HG02623 (cell line): Measurements from ENCODE around the gene GPATCH8.
"Not testable (repeated sequence)": the region's sequence is repeated elsewhere in the genome, so short reads cannot be mapped to it uniquely, and the experiment has no call there.

Experiments
- ATAC-seq: cut with Tn5 transposase; IDR thresholded peaks from one replicate; pipeline ENCODE4 v1.9.1; 2021; ENCODE audit warnings: moderate library complexity; ENCODE audit not compliant: unreplicated experiment

The GPATCH8 gene

DNA sequence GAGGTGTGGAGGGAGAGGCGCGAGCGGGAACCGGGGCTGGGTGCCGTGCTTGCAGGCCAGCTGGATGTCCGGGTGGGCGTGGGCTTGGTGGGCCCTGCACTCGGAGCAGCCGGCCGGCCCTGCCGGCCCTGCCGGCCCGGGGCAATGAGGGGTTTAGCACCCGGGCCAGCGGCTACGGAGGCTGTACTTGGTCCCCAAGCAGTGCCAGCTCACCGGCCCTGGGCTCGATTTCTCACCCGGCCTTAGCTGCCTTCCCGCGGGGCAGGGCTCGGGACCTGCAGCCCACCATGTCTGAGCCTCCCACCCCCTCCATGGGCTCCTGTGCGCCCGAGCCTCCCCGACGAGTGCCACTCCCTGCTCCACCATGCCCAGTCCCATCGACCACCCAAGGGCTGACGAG, 24.7 kb upstream of the GPATCH8 start:
- no peak for ATAC-seq

DNA sequence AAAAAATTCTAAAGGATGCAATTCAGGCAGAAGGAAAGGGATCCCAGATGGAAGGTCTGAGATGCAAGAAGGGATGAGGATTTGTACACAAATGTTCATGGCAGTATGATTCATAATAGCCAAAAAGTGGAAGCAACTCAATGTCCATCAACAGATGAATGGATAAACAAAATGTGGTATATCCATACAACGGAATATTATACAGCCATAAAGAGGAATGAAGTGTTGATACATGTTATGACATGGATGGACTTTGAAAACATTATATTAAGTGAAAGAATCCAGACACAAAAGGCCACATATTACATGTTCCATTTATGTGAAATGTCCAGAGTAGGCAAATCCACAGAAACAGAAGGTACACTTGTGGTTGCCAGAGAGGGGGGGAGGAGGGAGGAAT, 23.9 kb upstream of the GPATCH8 start:
- ATAC-seq, result no peak

DNA sequence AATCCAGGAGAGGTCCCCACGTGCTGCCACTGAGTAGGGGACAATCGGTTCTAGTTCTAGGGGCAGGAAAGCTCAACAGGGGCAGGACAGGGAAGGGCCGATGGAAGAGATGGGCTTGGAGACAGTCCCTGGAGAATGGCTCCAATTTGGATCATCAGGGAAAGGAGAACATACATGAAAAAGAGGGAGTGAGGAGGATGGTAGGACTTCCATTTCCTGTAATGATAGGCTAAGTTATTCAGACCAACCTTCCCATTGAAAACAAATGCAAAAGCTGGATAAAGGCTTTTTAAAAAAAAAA, 20.4 kb upstream of the GPATCH8 start:
- no peak for ATAC-seq

DNA sequence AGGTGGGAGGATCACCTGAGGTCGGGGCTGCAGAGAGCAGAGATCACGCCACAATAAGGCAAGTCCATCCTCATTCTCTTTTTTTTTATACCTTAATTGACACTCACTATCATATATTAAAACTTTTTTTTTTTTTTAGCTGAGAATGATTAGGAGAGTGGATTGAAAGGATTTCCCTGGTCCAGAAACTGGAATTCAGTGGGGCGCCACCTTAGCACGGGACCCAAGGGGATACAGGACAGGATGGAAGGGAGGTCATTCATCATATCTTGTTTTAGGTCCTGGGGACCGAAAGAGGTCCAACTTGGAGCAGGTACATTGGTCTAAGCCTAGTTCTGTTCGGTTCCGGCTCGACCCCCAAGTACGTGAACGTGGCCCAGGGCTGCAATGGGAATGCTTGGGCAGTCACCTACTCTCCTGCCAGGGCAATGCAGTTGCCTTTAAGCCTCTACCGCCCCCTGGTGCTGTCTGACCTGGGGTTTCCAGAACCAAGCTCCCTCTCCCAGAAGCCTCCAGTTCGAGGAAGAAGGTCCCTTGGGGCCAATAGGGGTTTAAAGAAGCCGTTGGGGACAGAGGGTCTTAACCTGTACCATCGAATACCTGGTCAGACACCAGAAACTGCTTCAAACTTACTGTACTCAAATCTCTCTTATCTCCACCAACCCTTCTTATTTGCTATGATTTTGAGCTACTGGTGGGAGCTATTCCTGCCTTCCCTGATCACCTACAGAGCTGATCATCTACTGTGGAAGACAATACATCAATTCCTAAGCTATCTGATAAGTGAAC, 19.9 kb upstream of the GPATCH8 start:
- ATAC-seq, result no peak

DNA sequence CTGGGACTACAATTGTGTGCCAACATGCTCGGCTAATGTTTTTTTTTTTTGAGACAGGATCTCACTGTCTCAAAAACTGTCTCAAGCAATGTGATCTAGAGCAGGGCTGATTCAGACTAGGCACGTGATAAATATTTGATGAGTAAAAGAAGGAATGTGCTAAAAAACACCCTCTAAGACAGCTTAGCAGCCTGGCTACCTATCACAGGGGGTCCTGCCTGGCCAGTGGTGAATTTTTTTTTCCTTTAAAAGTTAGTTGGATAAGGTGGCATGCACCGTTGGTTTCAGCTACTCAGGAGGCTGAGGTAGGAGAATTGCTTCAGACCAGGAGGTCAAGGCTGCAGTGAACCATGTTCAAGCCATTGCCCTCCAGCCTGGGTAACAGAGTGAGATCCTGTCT, 14.8 kb upstream of the GPATCH8 start:
- ATAC-seq, result no peak

DNA sequence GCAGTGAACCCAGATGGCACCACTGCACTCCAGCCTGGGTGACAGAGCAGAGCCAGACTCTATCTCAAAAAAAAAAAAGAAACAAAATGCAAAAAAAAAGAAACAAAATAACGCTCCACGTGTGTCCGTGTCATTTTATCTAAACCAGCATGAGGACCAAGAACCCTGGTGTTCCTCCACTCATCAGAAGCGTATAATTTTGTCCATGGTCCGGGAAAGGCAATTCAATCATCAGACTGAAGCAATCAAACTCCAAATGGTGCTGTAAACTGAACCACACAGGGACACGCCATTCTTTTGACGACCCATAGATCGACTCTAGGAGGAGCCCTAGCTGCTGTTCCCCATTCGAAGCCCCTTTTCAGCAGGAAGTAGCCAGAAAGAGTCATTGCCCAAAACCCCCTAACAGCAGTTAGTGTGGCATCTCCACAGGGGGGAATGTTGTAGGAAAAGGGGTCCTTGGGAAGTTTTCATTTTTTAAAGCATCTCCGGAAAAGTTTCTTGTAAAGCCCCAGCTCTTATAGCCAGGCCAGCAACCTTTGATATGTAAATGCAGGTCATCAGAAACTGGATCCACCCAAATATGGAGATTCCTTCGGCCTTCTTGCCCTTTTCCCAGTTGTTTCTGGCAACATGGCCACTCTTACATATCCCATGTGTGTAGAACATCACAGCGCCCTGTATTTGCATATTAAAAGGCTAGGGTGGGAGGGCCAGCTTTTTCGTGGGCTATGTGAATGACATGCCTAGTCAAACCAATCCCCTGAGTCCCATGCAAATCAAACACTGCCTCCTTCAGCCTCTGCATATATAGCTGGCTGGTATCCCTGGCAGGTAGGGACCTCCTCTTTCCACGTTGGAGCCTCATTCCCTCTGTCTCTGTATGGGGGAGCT, 8.3 kb upstream of the GPATCH8 start:
- not testable (repeated sequence) for ATAC-seq

DNA sequence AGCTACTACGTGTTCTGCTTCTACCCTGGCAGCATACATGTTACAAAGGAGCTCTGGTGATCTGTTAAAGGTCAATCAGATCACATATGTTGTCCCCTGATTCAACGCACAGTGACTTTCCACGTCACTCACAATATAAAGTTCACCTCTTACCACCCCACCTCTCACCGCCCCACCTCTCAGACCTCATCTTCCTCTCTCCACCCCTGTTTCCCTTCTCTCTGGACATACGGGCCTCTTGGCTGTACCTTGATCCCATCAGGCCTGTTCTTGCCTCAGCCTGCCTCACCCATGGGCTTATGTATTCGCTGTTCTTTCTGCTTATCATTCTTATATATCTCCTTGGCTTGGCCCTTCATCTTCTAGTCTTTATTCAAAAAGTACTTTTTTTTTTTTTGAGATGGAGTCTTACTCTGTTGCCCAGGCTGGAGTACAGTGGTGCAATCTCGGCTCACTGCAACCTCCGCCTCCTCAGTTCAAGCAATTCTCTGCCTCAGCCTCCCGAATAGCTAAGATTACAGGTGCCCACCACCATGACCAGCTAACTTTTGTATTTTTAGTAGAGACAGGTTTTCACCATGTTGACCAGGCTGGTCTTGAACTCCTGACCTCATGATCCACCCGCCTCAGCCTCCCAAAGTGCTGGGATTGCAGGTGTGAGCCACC, 3.9 kb upstream of the GPATCH8 start:
- not testable (repeated sequence) for ATAC-seq

DNA sequence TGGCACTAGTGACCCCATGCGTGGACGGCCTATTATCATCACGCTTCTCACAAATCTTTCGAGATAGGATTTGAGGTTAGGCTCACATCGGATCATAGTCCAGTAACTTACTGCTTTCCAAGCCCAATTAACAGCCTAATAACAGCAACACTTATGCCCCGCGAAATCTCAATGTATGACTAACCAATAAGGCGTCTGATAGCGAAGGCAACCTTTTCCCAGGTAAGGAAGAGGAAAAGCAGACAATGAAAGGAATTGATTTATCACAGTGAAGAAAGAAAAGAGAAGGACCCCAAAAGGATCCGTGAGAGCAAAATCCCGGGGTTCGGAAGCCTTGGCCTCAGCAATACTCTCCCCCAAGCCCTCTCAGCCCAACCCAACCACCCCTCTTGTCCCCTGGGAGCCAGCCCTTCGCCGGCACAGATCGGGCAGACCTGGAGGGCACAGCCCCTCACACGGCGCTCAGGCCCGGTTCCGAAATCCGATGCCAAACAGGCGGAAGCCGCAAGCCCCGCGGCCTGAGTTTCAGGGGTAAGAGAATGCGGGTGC, 534 bp downstream of the GPATCH8 start:
- peak; percentile 10 for ATAC-seq

DNA sequence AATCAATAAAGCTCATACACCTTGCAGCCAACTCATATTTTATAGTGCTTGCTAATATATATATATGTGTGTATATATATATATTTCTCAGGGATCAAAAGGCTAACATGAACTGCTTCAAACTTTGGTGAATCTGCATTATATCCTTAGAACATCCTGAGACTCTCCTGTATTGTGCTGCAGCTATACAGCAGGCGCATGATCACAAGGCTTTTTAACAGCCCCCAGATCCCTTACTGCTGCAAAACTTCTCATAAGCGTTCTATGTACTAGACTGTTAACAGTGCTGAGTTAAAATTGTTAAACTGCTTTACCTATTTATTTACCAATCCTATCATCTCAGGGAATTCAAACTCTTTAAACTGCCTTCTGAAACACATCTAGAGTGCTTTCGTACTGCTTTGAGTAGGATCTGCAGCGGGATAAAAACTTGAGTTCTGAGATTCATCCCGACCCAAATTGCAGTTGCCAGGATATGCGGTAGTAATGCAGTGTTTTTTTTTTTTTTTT, 1.3 kb downstream of the GPATCH8 start:
- ATAC-seq, result no peak

DNA sequence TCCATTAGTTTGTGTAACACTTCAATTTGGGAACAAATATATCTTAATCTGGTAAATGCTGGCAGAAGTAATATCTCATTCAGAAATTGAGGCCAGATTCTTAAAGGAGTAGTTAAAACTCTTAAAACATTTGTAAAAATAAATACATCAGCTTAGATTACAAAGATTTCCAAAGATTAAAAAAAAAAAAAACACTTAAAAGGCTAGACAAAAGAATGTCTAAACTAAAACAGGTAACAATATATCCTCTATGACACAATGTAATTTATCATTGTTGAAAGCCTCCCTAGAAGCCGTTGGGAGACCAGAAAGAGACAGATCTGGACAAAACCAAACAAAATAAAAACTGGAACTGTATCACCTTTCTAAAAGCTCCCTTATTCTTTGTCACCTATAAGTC, 3.5 kb downstream of the GPATCH8 start:
- ATAC-seq, result no peak

DNA sequence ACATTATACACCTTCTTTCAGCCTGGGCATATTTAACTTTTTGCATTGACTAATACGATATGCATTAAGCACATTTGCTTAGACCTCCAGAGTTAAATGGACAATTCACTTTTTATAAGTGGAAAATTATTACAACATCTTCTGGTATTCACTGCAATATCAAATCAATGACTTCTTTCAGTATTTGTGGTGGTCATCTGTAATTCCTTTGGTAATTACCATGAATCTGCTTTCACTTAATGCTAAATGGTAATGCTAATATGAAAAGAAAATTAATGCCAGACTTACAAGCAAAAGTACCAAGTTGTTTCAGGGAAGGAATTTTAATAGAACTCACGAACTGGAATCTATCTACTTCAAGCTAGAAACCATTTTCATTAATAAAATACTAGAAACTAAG, 6.4 kb downstream of the GPATCH8 start:
- no peak for ATAC-seq

DNA sequence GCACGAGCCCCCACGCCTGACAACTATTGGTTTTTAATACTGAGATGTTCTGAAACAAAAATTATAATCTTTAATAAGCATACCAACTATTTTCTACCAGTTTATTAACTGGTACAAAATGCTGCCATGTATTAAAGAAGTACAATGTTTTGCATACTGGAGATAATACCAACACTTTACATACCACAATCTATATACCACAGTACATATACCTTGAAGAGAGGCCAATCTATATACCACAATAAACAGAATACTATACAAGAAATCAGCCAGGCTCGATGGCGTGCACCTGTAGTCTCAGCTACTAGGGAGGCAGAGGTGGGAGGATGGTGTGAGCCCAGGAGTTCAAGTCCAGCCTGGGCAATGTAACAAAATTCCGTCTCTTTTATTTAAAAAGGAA, 9.9 kb downstream of the GPATCH8 start:
- no peak for ATAC-seq

DNA sequence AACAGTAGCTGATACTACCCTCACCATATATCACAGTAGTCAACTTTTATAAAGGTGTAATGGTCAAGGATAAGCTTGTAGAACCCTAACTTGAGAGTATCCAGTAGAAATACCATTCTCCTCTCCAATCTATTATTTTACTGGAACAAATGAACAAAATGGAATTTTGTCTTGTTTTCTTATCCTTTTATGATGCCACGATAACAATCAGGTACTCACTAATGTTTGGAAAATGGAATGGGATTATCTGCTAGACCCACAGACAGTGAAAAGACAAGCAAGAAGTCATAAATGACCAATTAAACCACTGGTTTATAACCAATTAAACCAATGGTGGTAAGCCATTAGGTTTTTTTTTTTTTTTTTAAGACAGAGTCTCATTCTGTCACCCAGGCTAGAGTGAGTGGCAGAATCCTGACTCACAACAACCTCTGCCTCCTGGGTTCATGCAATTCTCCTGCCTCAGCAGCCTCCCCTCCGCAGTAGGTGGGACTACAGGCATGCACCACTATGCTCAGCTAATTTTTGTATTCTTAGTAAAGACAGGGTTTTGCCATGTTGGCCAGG, 10.4 kb downstream of the GPATCH8 start:
- ATAC-seq, result no peak

DNA sequence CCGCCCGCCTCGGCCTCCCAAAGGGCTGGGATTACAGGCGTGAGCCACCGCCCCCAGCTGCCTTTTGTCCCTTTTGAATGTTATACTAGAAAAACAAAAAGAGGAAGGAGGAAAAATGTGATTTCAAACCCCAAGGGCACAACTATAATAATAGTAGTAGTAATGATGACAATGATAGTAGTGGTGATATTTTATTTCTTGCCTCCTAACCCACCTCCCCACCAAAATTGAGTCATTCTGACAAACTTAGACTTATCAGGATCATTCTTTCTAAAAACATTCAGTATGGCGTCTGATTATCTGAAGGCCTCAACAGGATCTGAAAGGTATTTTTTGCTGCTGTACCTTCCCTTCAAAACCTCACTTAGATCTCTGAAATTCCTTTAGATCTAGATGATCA, 13.6 kb downstream of the GPATCH8 start:
- no peak for ATAC-seq

DNA sequence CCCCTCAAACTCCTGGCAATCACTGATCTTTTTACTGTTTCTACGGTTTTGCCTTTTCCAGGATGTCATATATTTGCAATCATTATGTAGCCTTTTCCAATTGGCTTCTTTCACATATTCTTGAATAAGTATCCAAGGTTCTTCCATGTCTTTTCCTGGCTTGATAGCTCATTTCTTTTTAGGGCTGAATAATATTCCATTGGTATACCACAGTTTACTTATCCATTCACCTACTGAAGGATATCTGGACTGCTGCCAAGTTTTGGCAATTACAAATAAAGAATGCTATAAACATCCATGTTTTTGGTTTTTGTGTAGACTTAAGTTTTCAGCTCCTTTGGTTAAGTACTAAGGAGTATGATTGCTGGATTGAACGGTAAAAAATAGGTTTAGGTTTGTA, 16.0 kb downstream of the GPATCH8 start:
- ATAC-seq, result no peak

DNA sequence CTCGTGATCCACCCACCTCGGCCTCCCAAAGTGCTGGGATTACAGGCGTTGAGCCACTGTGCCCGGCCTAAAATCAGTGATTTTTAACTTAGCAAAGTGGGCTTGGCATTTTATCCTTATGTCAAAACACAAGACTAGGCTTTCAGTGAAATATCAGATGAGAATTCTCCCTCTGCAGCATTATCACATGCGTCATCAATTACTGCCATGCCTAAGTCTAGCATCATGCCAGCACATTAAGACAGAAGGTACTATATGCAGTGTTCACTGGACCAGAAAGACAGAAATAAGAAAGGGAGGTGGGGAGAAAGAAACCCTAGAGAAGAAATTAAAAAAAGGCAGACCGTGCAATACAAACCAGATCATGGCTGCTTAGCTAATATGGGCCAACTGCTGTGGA, 29.8 kb downstream of the GPATCH8 start:
- ATAC-seq, result no peak

DNA sequence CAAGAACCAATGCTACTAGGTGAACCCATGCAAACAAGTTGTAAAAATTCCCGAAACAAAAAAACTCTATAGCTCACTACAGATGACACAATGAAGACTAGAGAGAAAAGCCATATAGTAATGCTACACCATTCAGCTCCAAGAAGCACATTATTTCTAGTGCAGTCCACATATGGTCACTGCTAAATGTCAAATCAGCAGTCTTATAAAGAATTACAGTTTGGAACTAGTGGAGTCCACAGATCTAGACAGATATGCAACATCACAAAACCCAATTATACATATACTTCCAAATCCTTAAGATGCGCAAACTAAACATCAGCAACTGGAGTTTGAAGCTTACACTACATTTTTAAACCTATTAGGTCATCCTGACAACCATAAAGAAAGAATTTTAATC, 33.5 kb downstream of the GPATCH8 start:
- ATAC-seq, result no peak

DNA sequence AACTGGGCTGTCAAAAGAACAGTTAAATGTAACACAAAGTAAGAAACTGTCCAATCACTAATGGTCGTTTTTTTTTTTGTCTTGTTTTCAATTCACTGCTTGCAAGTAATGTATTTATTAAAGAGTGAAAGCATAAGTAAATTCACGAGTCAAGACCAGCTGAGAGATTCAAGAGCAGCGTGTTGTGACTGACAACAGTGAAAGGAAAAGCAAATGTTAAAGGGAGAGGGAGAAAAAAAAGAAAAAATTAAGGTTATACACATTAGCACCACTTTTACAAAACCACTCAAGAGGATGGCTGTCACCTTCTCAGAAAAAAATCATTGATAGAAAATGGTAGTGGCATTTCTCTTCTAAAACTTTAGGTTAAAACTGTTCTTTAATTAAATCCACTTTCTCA, 36.1 kb downstream of the GPATCH8 start:
- ATAC-seq, result no peak

DNA sequence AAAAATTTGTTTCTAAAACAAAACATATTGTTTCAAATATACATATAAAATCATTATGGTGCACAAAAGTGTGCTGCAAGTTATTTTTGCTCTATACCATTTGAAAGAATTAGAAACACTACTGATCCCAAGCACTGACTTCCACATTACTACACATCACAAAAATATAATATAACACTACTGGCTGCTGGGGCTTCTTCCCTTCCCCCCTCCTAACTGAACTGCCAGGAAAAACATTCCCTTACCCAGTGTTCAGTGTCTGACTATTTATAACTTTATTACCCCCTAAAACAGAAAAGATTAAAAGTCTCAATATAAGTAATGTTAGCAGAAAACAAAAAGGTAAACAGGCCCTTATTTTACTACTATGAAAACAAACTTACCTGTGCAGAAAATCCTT, 36.9 kb downstream of the GPATCH8 start:
- ATAC-seq, result no peak

DNA sequence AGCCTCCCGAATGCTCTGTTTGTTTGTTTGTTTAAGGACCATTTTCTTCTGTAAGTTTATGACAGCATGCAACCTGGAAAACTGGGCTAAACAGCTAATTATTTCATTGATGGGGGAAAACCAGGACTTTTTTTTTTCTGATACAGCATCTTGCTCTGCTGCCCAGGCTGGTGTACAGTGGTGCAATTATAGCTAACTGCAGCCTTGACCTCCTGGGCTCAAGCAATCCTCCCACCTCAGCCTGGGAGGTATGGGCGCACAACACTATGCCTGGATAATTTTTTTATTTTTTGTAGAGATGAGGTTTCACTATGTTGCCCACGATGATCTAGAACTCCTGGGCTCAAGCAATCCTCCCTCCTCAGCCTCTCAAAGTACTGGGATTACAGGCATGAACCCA, 37.3 kb downstream of the GPATCH8 start:
- ATAC-seq, result no peak

DNA sequence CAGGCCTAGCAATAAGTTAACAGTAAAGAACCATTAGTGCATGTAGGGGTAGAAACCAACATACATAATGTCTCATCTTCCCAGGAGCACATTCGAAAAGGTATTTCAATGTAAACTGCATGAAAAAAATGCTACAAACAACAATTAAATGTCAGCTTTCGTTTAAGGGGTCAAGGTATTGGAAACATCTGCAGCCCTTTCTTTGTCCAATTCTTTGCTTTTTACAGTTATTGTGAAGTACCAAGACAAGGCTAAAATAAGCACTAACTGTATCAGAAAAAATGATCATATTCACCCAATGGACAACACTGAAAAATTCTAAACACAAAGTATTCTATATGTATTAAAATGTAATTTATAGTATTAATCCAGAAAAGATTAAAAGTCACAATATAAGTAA, 37.9 kb downstream of the GPATCH8 start:
- ATAC-seq, result no peak
